Left lung (tissue), 8 donors: ENCODE measurements around the gene GRXCR2. TPM values are rescaled to one million over a fixed set of nuclear protein-coding genes. Genes with fewer than 3 reads are reported as not detected.

ENCODE experiments used
- polyA plus RNA-seq, 6 donors: library from polyadenylated mRNA; unstranded; fragments of 120-200 nt; gene quantifications; one replicate each; pipeline ENCODE4 v1.2.1, GENCODE V29; 2013; ENCODE audit not compliant: insufficient read length in 6 of 6
- total RNA-seq, 2 donors: library from RNA; stranded (reverse); fragmentation: NEBNext Ultra II Directional; extraction: Animal tissue kit (Norgen Biotek cat#: 25700); gene quantifications; one replicate each; pipeline ENCODE4 v1.2.1, GENCODE V29; 2021
- donor health status: DM: no; HTN: yes; CAD: no.
- donor health status: DM: no; HTN: no; CAD: no.

Gene GRXCR2
- total and polyA plus RNA-seq, 8 donors, result not detected

Other genes with a start within 250 kb of the GRXCR2 start
- 1 to 10 TPM; 5.2 to 5.9 TPM for gene PRELID2, start 37.7 kb downstream of the GRXCR2 start, total RNA-seq
- gene PRELID2, start 37.7 kb downstream of the GRXCR2 start, polyA plus RNA-seq, result 10 to 100 TPM in 5 of 6 donors, 1 to 10 TPM in 1; 8.1 to 12.3 (median 10.7) TPM
- gene SH3RF2, start 63.6 kb upstream of the GRXCR2 start, total RNA-seq, result 10 to 100 TPM; 11.7 to 20.3 TPM
- under 1 TPM; 0.24 to 0.53 (median 0.42) TPM for gene SH3RF2, start 63.6 kb upstream of the GRXCR2 start, polyA plus RNA-seq
- gene PLAC8L1, start 232.6 kb upstream of the GRXCR2 start, total RNA-seq, result under 1 TPM in 1 of 2 donors, not detected in 1; 0.47 TPM
- gene PLAC8L1, start 232.6 kb upstream of the GRXCR2 start, polyA plus RNA-seq, result 1 to 10 TPM in 3 of 6 donors, under 1 TPM in 3; 0.52 to 1.8 (median 0.99) TPM